ENCODE data around the gene DPYD. TPM values are rescaled to one million over a fixed set of nuclear protein-coding genes. Genes with fewer than 3 reads are reported as not detected.

DPYD gene
- total RNA-seq, 2 experiments from 2014 or later = 7.5 to 7.9 TPM

- DNase-seq = no peak
- Mint-ChIP-seq H3K36me3 (peaks cover 24% of the 10 kb centered on the region), H3K4me3 (no peak overlapping the region), H3K9me3 (peaks cover 18% of the 10 kb centered on the region), H3K27ac (no peak overlapping the region), H3K27me3 (no peaks in the 10 kb centered on the region), H3K4me1 (peaks cover 16% of the 10 kb centered on the region)
Measured at GRCh38 chr1:97893844-97894243, 27.0 kb downstream of the DPYD start.

DNA sequence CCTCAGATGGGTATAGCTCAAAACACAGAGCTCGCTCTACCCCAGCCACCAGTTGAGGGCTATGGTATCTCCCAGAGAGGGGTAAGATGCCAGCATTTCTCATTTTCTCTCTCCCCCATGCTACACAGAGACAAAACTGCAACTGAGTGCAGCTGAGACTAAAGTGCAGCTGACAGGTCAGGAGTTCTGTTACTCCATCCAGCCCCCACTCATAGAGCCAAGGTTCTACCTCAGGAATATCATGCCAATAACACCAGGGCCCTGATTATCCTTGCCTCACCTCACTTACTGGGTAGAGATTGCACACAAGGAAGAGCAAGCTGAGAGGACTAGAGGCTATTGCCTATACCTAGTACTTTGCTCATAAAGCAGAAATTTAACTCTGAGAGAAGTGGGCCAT is 34.6 kb downstream of the DPYD start:
- Mint-ChIP-seq H3K36me3 (peaks cover 25% of the 10 kb centered on the region), H3K9me3 (peaks cover 13% of the 10 kb centered on the region), H3K4me3 (no peak overlapping the region), H3K27me3 (no peaks in the 10 kb centered on the region), H3K27ac (no peak overlapping the region), H3K4me1 (peaks cover 11% of the 10 kb centered on the region)
- DNase-seq = no peak

DNA sequence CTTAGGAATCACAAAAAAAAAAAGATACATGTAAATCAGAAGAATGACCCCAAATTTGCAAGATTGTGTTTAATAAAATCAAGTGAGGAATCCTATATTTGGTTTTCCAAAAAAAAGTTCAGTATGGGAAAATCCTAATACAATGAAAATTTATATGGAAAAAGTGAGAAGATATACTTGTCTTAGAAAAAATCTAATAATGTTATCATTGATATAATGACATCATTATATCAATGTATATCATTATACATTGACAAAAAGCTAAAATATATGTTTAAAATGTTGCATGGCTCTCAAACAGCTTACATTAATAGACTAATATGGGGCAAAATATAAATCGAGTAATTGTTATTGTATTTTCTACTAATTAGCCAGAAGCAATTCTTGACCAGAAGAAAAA is 37.0 kb downstream of the DPYD start:
- H3K9me3 Mint-ChIP-seq = peaks cover 8% of the 10 kb centered on the region
- H3K4me3 Mint-ChIP-seq = no peak overlapping the region
- peaks cover 25% of the 10 kb centered on the region for H3K36me3 Mint-ChIP-seq
- no peak overlapping the region for H3K27ac Mint-ChIP-seq
- H3K27me3 Mint-ChIP-seq = no peaks in the 10 kb centered on the region
- H3K4me1 Mint-ChIP-seq = peaks cover 11% of the 10 kb centered on the region
- no peak for DNase-seq

GRCh38 chr1:97877307-97877706 is 43.5 kb downstream of the DPYD start:
- no peaks in the 10 kb centered on the region for H3K27me3 Mint-ChIP-seq
- no peak overlapping the region for H3K4me3 Mint-ChIP-seq
- H3K4me1 Mint-ChIP-seq = peaks cover 4% of the 10 kb centered on the region

DNA sequence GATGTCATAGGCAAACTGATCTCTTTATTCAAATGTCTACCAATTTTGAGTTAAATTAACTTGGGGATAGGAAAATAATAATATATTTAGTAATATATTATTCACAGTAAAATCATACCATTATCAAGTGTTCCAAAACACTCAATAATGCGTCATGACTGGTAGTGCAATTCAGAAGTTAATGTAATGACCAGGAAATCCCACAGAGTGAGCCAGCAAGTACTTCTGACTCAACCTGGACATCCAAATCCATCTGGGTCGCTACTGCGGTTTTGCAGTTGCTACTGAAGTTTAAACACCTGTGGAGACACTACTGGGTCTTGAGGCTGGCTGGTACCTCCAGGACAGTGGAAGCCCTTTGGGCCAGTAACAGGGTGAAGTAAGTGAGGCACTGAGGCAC is 44.8 kb downstream of the DPYD start:
- peaks cover 7% of the 10 kb centered on the region for H3K4me1 Mint-ChIP-seq
- H3K4me3 Mint-ChIP-seq = no peak overlapping the region
- peaks cover 35% of the 10 kb centered on the region for H3K36me3 Mint-ChIP-seq
- no peak for DNase-seq
- H3K27me3 Mint-ChIP-seq = no peaks in the 10 kb centered on the region
- H3K9me3 Mint-ChIP-seq = no peaks in the 10 kb centered on the region
- H3K27ac Mint-ChIP-seq = no peak overlapping the region

More at GRCh38 chr1:97877307-97877706, 43.5 kb downstream of the DPYD start:
- H3K9me3 Mint-ChIP-seq = no peaks in the 10 kb centered on the region
- peaks cover 31% of the 10 kb centered on the region for H3K36me3 Mint-ChIP-seq
- DNase-seq = no peak
- no peak overlapping the region for H3K27ac Mint-ChIP-seq

DNA sequence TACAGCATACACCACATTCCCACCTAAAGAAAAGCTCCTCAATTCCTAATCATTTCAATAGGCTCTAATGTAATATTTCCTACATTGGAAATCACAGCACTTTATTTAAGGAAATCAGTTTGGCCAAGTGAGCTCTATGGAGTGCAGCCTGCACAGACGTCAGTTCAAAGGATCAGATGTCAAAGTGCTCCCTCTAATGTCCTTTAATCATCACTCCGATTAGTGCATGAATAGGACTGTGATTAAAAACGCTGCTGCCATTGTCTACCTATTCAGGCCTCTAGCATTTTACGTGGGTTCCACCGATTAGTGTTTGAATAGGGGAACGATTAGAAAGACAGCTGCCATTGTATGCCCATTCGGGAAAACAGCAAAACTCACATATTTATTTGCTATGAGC is 50.2 kb downstream of the DPYD start:
- Mint-ChIP-seq H3K27me3 (no peaks in the 10 kb centered on the region), H3K27ac (no peak overlapping the region), H3K4me1 (peaks cover 6% of the 10 kb centered on the region), H3K36me3 (peaks cover 36% of the 10 kb centered on the region), H3K4me3 (no peak overlapping the region), H3K9me3 (peaks cover 17% of the 10 kb centered on the region)
- DNase-seq = no peak

DNA sequence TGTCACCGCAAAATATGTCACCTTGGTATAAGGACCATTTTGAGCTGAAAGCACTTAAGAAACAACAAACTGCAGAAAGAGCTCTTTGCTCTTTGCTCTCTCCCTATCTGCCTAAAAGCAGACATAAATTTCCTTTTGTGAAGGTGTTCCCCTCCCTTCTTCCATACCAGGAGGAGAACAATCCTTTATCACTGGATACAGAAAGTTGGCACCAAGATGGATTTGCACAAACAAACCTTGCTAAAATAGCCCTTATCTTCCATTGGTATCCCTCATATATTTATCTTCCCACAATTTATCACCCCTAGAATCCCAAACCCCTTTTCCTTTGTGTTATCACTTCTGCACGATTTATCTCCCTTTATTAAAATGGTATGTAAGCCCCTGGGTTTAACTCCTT is 51.4 kb downstream of the DPYD start:
- Mint-ChIP-seq H3K27me3 (no peaks in the 10 kb centered on the region), H3K9me3 (peaks cover 17% of the 10 kb centered on the region), H3K4me3 (no peak overlapping the region), H3K4me1 (peaks cover 9% of the 10 kb centered on the region), H3K36me3 (peaks cover 40% of the 10 kb centered on the region), H3K27ac (no peak overlapping the region)
- no peak for DNase-seq

DNA sequence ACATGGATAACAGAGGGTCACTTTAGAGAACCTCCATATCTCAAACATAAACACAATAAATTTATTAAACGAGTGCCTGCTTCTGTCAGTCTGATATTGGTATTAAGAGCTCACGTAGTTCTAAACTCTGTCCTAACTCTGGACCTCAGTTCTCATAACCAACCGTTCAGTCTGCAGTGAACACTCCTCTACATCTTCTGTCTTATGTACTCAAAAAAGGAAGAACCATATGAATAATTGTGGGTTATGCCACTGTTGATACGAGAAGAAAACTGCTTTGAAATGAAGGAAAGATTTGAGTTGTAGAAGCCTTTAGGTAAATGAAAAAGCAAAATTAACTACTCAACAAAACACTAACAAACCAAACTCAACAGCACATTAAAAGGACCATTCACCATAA is 53.7 kb downstream of the DPYD start:
- Mint-ChIP-seq H3K4me1 (peaks cover 13% of the 10 kb centered on the region), H3K9me3 (peaks cover 17% of the 10 kb centered on the region), H3K27ac (no peak overlapping the region), H3K4me3 (no peak overlapping the region), H3K36me3 (peaks cover 37% of the 10 kb centered on the region), H3K27me3 (no peaks in the 10 kb centered on the region)
- no peak for DNase-seq

- peak overlapping the region; percentile 49 for H3K27ac Mint-ChIP-seq
- DNase-seq = no peak
- peaks cover 11% of the 10 kb centered on the region for H3K4me1 Mint-ChIP-seq
- peak overlapping the region; percentile 29 for H3K4me3 Mint-ChIP-seq
- peaks cover 14% of the 10 kb centered on the region for H3K9me3 Mint-ChIP-seq
- H3K36me3 Mint-ChIP-seq = peaks cover 28% of the 10 kb centered on the region
- no peaks in the 10 kb centered on the region for H3K27me3 Mint-ChIP-seq
Measured at GRCh38 chr1:97864615-97865014, 56.2 kb downstream of the DPYD start.

DNA sequence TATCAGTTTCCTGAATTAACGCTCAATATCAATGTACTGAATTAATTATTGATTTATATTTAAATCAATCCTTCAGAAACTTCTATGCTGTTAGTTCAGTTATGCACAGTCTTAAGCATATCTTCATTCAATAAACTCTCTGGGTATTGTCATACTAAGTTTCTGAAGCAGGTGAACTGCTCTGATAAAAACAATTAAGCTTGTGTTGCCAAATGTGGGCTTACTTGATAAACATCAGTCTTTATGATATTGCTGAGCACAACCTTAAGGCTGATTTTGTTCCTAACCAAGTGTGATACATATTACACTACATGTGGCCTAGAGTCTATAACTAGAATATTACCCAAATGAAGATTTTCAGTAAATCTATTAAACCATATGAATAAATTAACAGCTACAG is 67.6 kb downstream of the DPYD start:
- peaks cover 2% of the 10 kb centered on the region for H3K36me3 Mint-ChIP-seq
- peaks cover 19% of the 10 kb centered on the region for H3K4me1 Mint-ChIP-seq
- no peak overlapping the region for H3K4me3 Mint-ChIP-seq
- no peak overlapping the region for H3K27ac Mint-ChIP-seq
- no peaks in the 10 kb centered on the region for H3K9me3 Mint-ChIP-seq
- H3K27me3 Mint-ChIP-seq = no peaks in the 10 kb centered on the region
- no peak for DNase-seq

DNA sequence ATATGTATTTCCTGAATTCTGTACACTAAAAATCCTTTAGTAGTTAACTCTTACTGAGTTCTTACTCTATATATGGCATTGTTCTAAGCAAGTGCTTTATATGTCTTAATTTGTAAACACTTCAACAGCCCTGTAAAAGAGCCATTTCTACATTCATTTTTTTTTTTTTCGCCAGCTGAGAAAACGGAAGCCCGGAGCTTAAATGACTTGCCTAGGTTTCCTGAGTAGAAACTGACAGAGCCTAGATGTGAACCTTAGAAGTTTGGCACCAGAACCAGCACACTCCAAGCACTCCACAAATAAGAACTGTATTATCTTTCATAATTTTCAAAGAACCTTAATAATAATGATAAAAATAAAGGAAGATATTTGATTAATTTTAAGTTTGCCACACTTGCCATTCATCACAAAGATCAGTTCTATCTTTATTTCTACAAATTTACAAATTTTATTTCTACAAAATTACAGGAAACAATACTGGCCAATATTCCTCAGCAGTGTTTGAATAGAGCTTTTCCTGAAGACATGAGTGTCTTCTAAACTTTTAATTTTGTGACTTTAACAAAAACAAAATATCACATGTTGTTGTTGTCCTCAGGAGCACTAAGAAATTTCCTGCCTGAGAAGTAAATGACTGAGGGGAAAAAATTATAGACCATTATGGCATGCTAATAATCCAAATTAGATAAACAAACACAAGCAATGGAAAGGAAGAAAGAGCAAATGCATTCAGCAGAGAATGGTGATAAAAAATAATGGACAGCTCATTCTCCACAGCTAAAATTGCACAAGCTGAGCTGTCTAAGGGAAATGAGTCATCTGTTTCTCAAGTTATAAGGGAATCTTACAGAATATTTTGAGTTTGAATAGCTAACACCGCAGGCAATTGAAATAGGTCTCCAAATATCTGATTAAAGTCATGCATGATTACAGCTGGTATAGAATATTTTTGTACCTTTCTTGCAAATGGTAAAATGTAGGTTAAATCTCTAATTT is 71.2 kb downstream of the DPYD start:
- H3K36me3 Mint-ChIP-seq = peaks cover 12% of the 10 kb centered on the region
- no peaks in the 10 kb centered on the region for H3K27me3 Mint-ChIP-seq

GRCh38 chr1:97845805-97846204 is 75.0 kb downstream of the DPYD start:
- H3K27me3 Mint-ChIP-seq = no peaks in the 10 kb centered on the region
- H3K4me1 Mint-ChIP-seq = peaks cover 16% of the 10 kb centered on the region
- no peak overlapping the region for H3K4me3 Mint-ChIP-seq
- no peak overlapping the region for H3K27ac Mint-ChIP-seq
- H3K9me3 Mint-ChIP-seq = no peaks in the 10 kb centered on the region
- H3K36me3 Mint-ChIP-seq = peaks cover 12% of the 10 kb centered on the region
- no peak for DNase-seq

More for the DNA sequence above, 71.2 kb downstream of the DPYD start:
- no peak for DNase-seq
- no peak overlapping the region for H3K27ac Mint-ChIP-seq
- no peaks in the 10 kb centered on the region for H3K9me3 Mint-ChIP-seq
- H3K4me3 Mint-ChIP-seq = peak overlapping the region; percentile 36
- peaks cover 19% of the 10 kb centered on the region for H3K4me1 Mint-ChIP-seq

DNA sequence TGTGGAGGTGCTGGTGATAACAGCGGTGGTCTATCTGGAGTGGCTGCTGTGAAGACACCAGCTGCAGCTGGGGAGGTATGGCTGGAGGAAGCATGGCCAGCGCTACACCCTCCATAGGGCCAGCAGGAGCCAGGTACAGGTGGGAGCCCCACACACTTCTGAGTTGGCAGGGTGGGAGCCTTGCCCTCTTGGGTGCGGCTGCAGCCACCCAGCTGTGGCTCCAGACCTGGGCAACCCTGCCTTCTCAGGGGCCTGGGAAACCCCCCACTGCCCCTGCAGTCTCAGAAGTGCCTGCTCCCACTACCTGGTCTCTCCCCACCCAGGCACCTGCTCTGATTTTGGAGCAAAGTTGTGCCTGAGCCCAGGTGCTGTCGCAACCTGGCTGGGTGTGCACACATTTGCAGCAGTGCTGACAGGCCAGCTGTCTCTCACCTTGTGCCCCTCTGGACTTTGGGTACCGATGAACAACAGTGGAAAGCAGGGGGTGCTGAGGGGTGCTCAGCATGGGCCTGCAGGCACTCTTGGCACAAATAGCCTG is 76.2 kb downstream of the DPYD start:
- no peaks in the 10 kb centered on the region for H3K27me3 Mint-ChIP-seq
- no peak for DNase-seq
- H3K36me3 Mint-ChIP-seq = peaks cover 12% of the 10 kb centered on the region
- H3K4me1 Mint-ChIP-seq = peaks cover 9% of the 10 kb centered on the region
- no peak overlapping the region for H3K4me3 Mint-ChIP-seq
- no peaks in the 10 kb centered on the region for H3K9me3 Mint-ChIP-seq
- H3K27ac Mint-ChIP-seq = no peak overlapping the region

GRCh38 chr1:97841338-97841737 is 79.5 kb downstream of the DPYD start:
- Mint-ChIP-seq H3K36me3 (peaks cover 11% of the 10 kb centered on the region), H3K27ac (no peak overlapping the region)
- no peak for DNase-seq

GRCh38 chr1:97837161-97837560 is 83.7 kb downstream of the DPYD start:
- peaks cover 10% of the 10 kb centered on the region for H3K4me1 Mint-ChIP-seq
- H3K4me3 Mint-ChIP-seq = no peak overlapping the region
- no peaks in the 10 kb centered on the region for H3K27me3 Mint-ChIP-seq
- DNase-seq = no peak
- H3K9me3 Mint-ChIP-seq = no peaks in the 10 kb centered on the region
- no peaks in the 10 kb centered on the region for H3K36me3 Mint-ChIP-seq
- no peak overlapping the region for H3K27ac Mint-ChIP-seq

More at GRCh38 chr1:97841338-97841737, 79.5 kb downstream of the DPYD start:
- H3K27me3 Mint-ChIP-seq = no peaks in the 10 kb centered on the region
- no peaks in the 10 kb centered on the region for H3K9me3 Mint-ChIP-seq
- no peak overlapping the region for H3K4me3 Mint-ChIP-seq
- peaks cover 5% of the 10 kb centered on the region for H3K4me1 Mint-ChIP-seq
